Measurements from ENCODE around the gene PTPRT. TPM values are rescaled to one million over a fixed set of nuclear protein-coding genes. Genes with fewer than 3 reads are reported as not detected.

Gene PTPRT
- total RNA-seq, 2 experiments from 2014 or later = not detected

DNA sequence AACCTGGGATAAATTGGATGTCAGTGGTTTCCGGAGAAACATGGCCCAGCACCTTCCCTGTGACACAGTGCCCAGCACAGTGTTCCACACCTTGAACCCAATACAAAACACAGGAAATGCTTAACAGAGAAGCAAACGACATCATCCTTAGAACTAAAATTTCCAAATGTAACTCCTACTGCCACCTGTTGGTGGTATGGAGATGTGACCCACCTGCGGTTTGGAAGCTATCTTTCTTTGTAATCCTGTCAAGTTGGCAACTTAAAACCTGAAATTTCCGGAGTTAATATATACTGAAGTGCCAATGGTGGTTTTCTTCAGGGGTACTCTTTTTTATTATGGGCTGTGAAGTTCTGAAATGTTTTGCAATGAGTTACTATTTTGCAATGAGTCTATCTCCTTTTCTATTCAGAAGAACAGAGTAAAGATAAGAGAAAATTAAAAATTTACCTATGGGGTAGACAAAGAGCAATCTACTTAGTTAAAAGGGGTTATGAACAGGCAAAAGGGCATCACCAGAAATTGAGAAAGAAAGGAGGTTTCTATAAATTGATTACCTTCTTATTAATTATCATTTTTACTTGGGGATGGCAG is 658.8 kb downstream of the PTPRT start:
- no peaks in the 10 kb centered on the region for H3K27me3 Mint-ChIP-seq
- no peak for DNase-seq
- H3K36me3 Mint-ChIP-seq (ENCODE audit: low read depth) = no peaks in the 10 kb centered on the region
- H3K9me3 Mint-ChIP-seq = peaks cover 6% of the 10 kb centered on the region
- H3K27ac Mint-ChIP-seq = no peak overlapping the region
- ChIA-PET POLR2A (no interaction called here), CTCF (no interaction called here)
- H3K4me3 Mint-ChIP-seq = no peak overlapping the region
- H3K4me1 Mint-ChIP-seq = no peaks in the 10 kb centered on the region

DNA sequence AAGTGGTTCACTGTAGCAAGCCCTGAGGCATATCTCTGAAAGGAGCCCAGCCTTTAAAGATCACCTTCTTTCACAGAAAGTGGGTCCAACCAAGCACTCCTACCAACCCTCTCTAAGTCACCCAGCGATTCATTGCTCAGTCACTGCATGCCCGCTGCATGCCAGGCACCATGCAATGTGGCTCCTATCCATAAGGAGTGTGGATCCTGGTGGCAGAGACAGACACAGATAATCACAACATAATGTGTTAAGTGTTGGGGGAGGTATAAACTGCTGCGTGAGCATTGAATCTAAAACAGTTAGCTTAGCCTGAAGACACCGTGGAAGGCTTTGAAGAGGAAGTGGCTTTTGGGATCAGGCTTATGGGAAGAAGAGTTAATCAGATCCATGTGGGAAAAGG is 659.5 kb downstream of the PTPRT start:
- no peak for DNase-seq
- Mint-ChIP-seq H3K27me3 (no peaks in the 10 kb centered on the region), H3K4me1 (no peaks in the 10 kb centered on the region), H3K27ac (no peak overlapping the region), H3K4me3 (no peak overlapping the region), H3K9me3 (peaks cover 6% of the 10 kb centered on the region), H3K36me3 (ENCODE audit: low read depth) (no peaks in the 10 kb centered on the region)
- CTCF ChIA-PET = no interaction called here
- POLR2A ChIA-PET = no interaction called here

DNA sequence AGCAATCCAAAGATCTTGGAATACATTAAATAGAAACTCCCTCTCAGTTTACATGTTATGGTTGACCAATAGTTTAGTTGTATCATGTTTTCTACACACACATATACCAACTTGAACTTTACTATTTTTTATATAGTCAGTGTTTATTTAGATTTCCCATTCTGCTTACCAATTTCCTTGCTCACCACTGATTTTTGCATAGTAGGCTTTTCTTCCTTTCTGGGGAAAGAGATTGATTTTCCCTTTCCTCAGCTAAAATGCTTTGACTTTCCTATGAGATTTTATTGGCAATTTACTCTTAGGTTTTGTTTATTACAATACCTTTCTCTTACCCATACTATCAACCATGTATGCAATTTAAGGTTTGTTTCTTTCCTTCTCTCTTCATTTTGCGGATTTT is 665.6 kb downstream of the PTPRT start:
- H3K27me3 Mint-ChIP-seq = no peaks in the 10 kb centered on the region
- H3K4me1 Mint-ChIP-seq = no peaks in the 10 kb centered on the region
- no peak for DNase-seq
- peaks cover 9% of the 10 kb centered on the region for H3K9me3 Mint-ChIP-seq
- ChIA-PET CTCF (no interaction called here), POLR2A (no interaction called here)
- no peaks in the 10 kb centered on the region for H3K36me3 Mint-ChIP-seq (ENCODE audit: low read depth)
- no peak overlapping the region for H3K27ac Mint-ChIP-seq
- H3K4me3 Mint-ChIP-seq = no peak overlapping the region

- no peak for DNase-seq
- H3K27me3 Mint-ChIP-seq = no peaks in the 10 kb centered on the region
- H3K4me1 Mint-ChIP-seq = no peaks in the 10 kb centered on the region
- H3K4me3 Mint-ChIP-seq = no peak overlapping the region
- peaks cover 3% of the 10 kb centered on the region for H3K9me3 Mint-ChIP-seq
- CTCF ChIA-PET = no interaction called here
- POLR2A ChIA-PET = no interaction called here
- H3K27ac Mint-ChIP-seq = no peak overlapping the region
- no peaks in the 10 kb centered on the region for H3K36me3 Mint-ChIP-seq (ENCODE audit: low read depth)
These were observed 673.0 kb downstream of the PTPRT start for GRCh38 chr20:42516692-42517091.

DNA sequence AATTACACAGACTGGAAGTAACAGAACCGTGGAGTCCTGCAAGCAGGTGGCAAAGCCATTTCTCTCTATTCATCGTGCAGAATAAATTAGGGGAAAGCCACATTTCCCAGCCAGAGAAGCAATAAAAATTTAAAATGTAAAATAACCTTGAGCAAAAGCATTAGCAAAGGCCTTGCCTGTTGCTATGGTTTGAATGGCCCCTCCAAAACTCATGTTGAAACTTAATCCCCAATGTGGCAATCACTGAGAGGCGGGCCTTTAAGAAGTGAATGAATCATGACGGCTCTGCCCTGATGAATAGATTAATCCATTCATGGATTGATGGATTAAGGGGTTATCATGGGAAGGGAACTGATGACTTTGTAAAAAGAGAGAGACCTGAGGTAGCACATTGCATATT is 679.0 kb downstream of the PTPRT start:
- no peak for DNase-seq
- H3K27ac Mint-ChIP-seq = no peak overlapping the region
- H3K4me1 Mint-ChIP-seq = no peaks in the 10 kb centered on the region
- CTCF ChIA-PET = no interaction called here
- peaks cover 3% of the 10 kb centered on the region for H3K9me3 Mint-ChIP-seq
- no peaks in the 10 kb centered on the region for H3K36me3 Mint-ChIP-seq (ENCODE audit: low read depth)
- H3K27me3 Mint-ChIP-seq = no peaks in the 10 kb centered on the region
- POLR2A ChIA-PET = no interaction called here
- no peak overlapping the region for H3K4me3 Mint-ChIP-seq

- no peaks in the 10 kb centered on the region for H3K4me1 Mint-ChIP-seq
- CTCF ChIA-PET = no interaction called here
- no peaks in the 10 kb centered on the region for H3K36me3 Mint-ChIP-seq (ENCODE audit: low read depth)
- H3K9me3 Mint-ChIP-seq = no peaks in the 10 kb centered on the region
- POLR2A ChIA-PET = no interaction called here
- no peak for DNase-seq
- H3K27ac Mint-ChIP-seq = no peak overlapping the region
- H3K4me3 Mint-ChIP-seq = no peak overlapping the region
- H3K27me3 Mint-ChIP-seq = no peaks in the 10 kb centered on the region
These were observed 681.8 kb downstream of the PTPRT start for GRCh38 chr20:42507874-42508273.

DNA sequence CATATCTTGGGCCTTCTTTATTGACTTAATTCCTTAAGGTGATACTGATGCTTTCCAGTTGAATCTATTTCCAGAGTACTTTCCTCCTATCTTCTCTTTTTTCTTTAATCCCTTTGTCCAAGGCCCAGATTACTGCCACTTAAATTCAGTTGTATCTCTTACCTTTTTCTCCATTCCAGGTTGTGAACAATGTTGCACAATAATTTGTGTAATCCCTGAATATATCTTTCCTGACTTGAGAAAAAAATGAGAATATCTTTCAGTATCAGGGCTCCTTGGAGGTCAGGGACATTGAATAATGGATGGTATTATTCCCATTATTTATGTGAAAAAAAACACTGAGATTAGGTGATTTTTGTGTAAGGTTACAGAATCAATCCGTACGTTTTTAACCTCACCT is 683.3 kb downstream of the PTPRT start:
- H3K27ac Mint-ChIP-seq = no peak overlapping the region
- no peak for DNase-seq
- no peaks in the 10 kb centered on the region for H3K4me1 Mint-ChIP-seq
- ChIA-PET POLR2A (no interaction called here), CTCF (no interaction called here)
- no peaks in the 10 kb centered on the region for H3K27me3 Mint-ChIP-seq
- no peak overlapping the region for H3K4me3 Mint-ChIP-seq
- H3K36me3 Mint-ChIP-seq (ENCODE audit: low read depth) = no peaks in the 10 kb centered on the region
- no peaks in the 10 kb centered on the region for H3K9me3 Mint-ChIP-seq

DNA sequence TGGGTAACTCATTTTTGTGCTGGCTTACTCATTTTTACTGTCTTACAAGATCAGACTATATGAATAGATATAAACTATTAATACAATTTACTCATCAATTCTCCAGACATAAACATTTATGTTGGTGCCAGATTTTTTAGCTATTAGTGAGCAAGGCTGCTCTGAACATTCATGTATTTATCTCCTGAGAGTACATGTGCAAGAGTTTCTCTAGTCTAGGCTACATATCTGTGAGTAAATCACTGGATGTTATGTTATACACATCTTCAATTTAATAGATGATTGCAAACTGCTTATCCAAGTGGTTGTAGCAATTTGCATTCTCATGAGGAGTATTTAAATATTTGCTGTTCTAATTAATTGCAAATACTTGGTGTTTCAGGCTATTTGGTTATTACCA is 687.1 kb downstream of the PTPRT start:
- peaks cover 2% of the 10 kb centered on the region for H3K9me3 Mint-ChIP-seq
- CTCF ChIA-PET = no interaction called here
- no peak for DNase-seq
- no peak overlapping the region for H3K27ac Mint-ChIP-seq
- H3K4me1 Mint-ChIP-seq = no peaks in the 10 kb centered on the region
- no peaks in the 10 kb centered on the region for H3K36me3 Mint-ChIP-seq (ENCODE audit: low read depth)
- POLR2A ChIA-PET = no interaction called here
- no peak overlapping the region for H3K4me3 Mint-ChIP-seq
- no peaks in the 10 kb centered on the region for H3K27me3 Mint-ChIP-seq

DNA sequence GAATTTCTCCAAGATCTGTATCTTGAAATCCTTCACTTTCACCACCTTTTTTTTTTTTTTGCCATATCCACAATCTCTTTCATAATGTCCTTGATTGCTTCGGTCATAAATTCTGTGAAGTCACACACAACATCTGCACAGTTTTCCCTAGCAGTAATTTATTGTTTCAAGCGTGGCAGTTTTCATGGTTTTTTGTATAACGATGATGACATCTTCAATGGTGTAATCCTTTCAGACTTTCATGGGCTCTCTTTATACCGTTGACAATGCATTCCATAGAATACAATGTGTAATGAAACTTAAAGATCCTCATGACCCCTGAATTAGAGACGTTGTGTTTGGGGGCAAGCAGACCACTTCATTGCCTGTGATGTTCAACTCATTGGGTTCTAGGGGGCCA is 693.1 kb downstream of the PTPRT start:
- POLR2A ChIA-PET = no interaction called here
- DNase-seq = no peak
- Mint-ChIP-seq H3K4me3 (no peak overlapping the region), H3K27me3 (no peaks in the 10 kb centered on the region), H3K27ac (no peak overlapping the region), H3K36me3 (ENCODE audit: low read depth) (no peaks in the 10 kb centered on the region), H3K4me1 (no peaks in the 10 kb centered on the region), H3K9me3 (peaks cover 3% of the 10 kb centered on the region)
- CTCF ChIA-PET = no interaction called here

DNA sequence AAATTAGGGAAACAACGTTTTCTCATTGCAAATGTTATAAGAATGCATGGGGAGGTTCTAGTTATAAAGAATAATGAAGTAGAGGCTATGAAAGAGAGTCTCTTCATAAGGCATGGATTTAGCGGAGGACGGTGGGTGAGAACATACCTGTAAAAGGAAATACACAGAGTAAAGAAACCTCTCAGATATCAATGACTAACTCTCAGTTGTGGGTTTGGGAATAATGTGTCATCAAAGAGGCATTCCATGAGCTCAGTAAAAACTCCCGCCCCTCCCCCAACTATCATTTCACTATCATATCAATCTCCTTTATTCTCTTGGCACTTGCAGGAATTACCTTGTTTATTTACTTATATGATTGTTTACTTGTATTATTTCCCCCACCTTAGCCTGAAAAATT is 695.4 kb downstream of the PTPRT start:
- Mint-ChIP-seq H3K4me3 (no peak overlapping the region), H3K9me3 (peaks cover 3% of the 10 kb centered on the region), H3K4me1 (no peaks in the 10 kb centered on the region), H3K36me3 (ENCODE audit: low read depth) (no peaks in the 10 kb centered on the region), H3K27ac (no peak overlapping the region), H3K27me3 (no peaks in the 10 kb centered on the region)
- CTCF ChIA-PET = no interaction called here
- DNase-seq = no peak
- POLR2A ChIA-PET = no interaction called here

DNA sequence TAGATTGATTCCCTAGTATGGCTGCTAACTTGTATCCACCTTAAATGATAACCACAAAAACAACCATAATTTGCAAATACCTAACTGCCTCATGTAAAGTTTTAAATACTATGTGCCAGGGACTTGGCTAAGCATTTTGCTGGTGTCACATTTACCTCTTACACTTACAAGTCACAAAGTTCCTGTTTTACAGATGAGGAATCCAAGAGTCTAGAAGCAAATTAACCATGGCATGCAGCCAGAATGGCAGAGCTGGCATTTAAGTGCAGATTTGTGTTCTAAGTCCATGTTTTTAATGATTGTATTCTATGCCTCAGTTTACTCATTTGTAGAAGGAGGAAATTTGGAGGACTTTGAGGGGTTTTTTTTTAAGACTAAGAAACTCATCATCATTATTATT is 696.7 kb downstream of the PTPRT start:
- Mint-ChIP-seq H3K27me3 (no peaks in the 10 kb centered on the region), H3K4me1 (no peaks in the 10 kb centered on the region), H3K4me3 (no peak overlapping the region), H3K36me3 (ENCODE audit: low read depth) (no peaks in the 10 kb centered on the region), H3K27ac (no peak overlapping the region), H3K9me3 (peaks cover 5% of the 10 kb centered on the region)
- POLR2A ChIA-PET = no interaction called here
- CTCF ChIA-PET = no interaction called here
- DNase-seq = no peak

DNA sequence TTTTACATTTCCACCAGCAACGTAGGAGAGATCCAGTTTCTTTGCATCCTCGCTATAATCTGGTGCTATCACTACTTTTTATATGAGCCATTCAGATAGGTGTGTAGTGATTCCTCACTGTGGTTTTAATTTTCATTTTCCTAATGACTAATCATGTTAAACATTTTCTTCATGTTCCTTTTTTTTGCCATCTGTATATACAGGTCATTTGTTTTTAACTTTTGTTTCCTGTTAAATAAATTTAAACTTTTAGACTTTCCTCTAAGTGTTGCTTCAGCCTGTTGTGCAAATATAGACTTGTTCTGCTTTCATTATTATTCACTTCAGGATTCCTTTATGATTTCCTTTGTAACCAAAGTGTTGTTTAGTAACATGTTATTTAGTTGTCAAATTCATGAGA is 697.4 kb downstream of the PTPRT start:
- ChIA-PET POLR2A (no interaction called here), CTCF (no interaction called here)
- H3K4me3 Mint-ChIP-seq = no peak overlapping the region
- no peak overlapping the region for H3K27ac Mint-ChIP-seq
- H3K4me1 Mint-ChIP-seq = no peaks in the 10 kb centered on the region
- H3K9me3 Mint-ChIP-seq = peaks cover 4% of the 10 kb centered on the region
- H3K27me3 Mint-ChIP-seq = no peaks in the 10 kb centered on the region
- no peak for DNase-seq
- no peaks in the 10 kb centered on the region for H3K36me3 Mint-ChIP-seq (ENCODE audit: low read depth)

DNA sequence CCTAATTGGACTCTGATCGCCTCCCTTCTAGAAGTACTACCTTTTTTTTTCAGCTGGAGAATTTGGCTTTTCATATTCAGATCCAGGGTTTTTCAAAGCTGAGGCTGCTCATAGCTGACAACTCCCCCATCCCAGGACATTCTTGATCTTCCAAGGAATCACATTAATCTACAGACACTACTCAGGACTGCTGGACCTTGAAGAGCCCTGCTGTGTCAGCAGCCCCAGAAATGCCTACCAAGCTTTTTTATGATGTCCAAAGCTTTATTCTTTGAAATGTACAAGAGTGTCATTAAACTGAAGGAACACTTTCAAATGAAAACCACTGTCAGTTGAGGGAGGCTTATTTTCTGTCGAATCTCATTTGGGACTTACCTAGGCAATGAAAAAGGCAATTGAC is 704.1 kb downstream of the PTPRT start:
- Mint-ChIP-seq H3K27ac (no peak overlapping the region), H3K36me3 (ENCODE audit: low read depth) (no peaks in the 10 kb centered on the region), H3K27me3 (no peaks in the 10 kb centered on the region), H3K9me3 (peaks cover 5% of the 10 kb centered on the region), H3K4me3 (no peak overlapping the region), H3K4me1 (no peaks in the 10 kb centered on the region)
- no peak for DNase-seq
- ChIA-PET POLR2A (no interaction called here), CTCF (no interaction called here)

DNA sequence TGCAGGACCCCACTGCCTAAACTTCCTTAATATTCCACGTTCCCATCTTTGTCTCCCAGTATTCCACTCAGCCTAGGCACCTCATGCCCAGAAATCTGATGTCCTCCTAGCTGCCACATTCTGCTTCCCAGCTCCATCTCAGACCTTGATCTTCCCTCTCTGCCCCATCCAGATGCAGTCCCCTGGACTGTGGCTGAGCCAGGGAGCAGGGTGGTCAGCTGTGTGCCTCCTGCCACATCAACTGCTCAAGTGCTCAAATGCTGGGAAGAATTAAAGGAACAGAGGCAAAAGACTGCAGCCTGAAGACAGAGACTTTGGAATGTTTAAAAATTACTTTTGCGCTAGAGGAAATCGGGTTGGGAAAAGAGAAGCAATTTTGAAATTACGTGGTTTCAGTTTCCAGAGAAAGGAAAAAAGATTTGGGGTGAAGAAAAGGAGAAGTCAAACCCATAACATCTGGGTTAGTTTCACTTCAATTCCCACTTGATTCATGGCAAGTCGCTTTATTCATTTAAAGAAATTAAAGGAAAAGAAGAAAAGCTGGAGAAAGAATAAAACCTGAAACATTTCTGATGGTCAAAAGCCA is 704.8 kb downstream of the PTPRT start:
- ChIA-PET CTCF (no interaction called here), POLR2A (no interaction called here)
- Mint-ChIP-seq H3K4me1 (no peaks in the 10 kb centered on the region), H3K27me3 (no peaks in the 10 kb centered on the region), H3K36me3 (ENCODE audit: low read depth) (no peaks in the 10 kb centered on the region), H3K9me3 (peaks cover 5% of the 10 kb centered on the region), H3K27ac (no peak overlapping the region), H3K4me3 (no peak overlapping the region)
- no peak for DNase-seq

GRCh38 chr20:42484335-42484734 is 705.4 kb downstream of the PTPRT start:
- POLR2A ChIA-PET = no interaction called here
- CTCF ChIA-PET = no interaction called here
- H3K4me3 Mint-ChIP-seq = no peak overlapping the region
- H3K27ac Mint-ChIP-seq = no peak overlapping the region
- H3K9me3 Mint-ChIP-seq = peaks cover 5% of the 10 kb centered on the region
- no peaks in the 10 kb centered on the region for H3K27me3 Mint-ChIP-seq
- H3K4me1 Mint-ChIP-seq = no peaks in the 10 kb centered on the region
- no peaks in the 10 kb centered on the region for H3K36me3 Mint-ChIP-seq (ENCODE audit: low read depth)
- DNase-seq = no peak

Data from activated CD4-positive, alpha-beta memory T cell treated with anti-CD3 and anti-CD28 coated beads, Interleukin-2, amount 10 ng/mL, durations not matched to agents 7 days and 5 days (primary cell).